Cerebellar cortex (tissue), 1 donor: ENCODE measurements around the gene PNPLA7.
A peak's percentile ranks its signal among the peaks of the same experiment; 100 is the strongest.
"Not testable (repeated sequence)": the region's sequence is repeated elsewhere in the genome, so short reads cannot be mapped to it uniquely, and the experiment has no call there.

Source experiments
- DNase-seq: peaks from one replicate; pipeline ENCODE4 v3.0.0-alpha.2; 2015; ENCODE audit warnings: low spot score

PNPLA7 gene

DNA sequence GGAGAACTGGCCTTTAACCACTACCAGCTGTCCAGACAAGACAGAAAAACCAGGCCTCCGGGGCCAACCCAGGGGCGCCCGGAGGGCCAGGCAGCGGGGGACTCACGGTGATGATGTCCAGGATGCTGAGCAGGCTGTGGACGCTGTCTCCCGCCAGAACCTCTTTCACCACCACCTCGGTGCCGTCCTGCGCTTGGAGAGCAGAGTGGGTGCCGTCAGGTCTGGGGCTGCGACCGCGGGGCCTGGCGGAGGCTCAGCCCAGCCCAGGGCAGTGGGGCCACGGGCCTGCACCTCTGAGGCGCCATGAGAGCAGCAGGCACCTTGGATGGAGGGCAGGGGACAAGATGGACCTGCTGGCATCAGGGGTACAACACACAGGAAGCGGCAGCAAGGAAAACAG, 9.7 kb downstream of the PNPLA7 start:
- no peak for DNase-seq

DNA sequence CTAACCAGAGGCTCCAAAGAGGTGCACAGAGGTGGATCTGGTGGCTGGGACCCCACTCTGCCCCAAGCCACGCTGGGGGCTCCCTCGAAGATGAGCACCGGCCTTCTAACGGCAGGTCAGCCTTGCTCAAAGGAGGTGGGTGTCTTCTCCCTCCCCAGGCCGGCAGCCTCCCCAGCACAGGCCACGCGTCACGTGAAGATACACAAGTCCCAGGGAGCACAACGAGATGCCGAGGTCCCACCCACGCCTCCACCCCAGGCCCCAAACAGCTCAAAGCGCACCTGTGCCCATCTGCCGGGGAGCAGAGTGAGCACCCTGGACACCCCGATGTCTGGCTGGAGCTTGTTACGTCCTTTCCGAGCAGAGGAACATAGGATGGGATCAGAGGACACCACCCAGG, 12.1 kb downstream of the PNPLA7 start:
- DNase-seq, result no peak

DNA sequence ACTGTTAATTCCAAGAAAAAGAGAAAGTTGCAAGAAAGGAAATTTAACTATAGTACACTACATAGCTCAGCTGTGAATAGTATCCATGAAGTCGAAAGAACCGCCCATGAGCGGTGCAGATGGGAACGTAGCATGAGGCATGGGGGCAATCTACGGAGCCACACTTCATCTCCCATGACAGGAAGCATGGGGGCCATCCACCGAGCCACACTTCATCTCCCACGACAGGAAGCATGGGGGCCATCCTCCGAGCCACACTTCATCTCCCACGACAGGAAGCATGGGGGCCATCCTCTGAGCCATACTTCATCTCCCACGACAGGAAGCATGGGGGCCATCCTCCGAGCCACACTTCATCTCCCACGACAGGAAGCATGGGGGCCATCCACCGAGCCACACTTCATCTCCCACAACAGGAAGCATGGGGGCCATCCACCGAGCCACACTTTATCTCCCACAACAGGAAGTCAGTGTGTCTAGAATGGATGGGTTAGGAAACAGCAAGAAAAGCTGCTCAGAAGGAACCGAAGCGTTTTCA, 13.5 kb downstream of the PNPLA7 start:
- DNase-seq, result not testable (repeated sequence)

DNA sequence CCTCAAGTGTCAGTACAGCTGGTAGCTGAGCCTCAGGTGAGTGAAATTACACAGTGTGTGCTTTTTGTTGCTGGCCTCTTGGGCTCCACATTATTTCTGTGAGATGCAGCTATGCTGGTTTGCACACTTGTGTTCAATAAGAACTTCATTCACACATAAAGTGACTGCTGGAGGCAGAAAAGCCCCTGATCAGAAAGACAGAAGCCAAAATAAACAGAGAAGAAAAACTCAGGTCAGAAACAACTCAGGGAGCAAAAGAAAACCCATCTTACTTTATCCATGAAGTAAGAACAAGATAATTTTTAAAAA, 15.1 kb downstream of the PNPLA7 start:
- DNase-seq, result no peak

DNA sequence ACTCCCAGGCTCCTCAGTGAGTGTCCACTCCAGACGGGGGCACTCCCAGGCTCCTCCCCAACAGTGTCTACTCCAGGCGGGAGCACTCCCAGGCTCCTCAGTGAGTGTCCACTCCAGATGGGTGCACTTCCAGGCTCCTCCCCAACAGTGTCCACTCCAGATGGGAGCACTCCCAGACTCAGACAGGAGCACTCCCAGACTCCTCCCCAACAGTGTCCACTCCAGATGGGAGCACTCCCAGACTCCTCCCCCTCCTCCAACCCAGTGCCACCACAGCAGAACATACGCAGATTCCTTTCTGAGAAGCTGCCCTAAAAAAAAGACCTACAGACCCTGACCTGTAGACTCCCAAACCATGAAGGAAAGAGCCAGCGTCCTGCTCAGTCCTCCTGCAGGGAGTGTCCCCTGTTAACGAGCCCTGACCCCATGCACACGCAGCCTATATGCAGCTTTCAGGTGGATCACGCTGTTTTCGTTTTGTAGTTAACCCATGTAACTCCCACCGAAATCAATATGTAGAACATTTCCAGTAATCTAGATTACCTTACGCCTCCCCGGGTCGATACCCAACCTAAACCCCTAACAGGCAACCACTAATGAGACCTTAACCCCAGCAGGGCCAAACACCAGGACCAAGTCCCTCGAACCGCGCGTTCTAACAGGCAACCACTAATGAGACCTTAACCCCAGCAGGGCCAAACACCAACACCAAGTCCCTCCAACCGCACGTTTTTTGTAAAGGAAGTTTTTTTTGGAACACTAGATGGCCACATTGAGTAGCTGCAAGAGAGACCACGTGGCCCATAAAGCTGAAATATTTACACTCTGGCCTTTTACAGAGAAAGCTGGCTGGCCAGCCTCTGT, 15.7 kb downstream of the PNPLA7 start:
- DNase-seq, result peak; percentile 60

DNA sequence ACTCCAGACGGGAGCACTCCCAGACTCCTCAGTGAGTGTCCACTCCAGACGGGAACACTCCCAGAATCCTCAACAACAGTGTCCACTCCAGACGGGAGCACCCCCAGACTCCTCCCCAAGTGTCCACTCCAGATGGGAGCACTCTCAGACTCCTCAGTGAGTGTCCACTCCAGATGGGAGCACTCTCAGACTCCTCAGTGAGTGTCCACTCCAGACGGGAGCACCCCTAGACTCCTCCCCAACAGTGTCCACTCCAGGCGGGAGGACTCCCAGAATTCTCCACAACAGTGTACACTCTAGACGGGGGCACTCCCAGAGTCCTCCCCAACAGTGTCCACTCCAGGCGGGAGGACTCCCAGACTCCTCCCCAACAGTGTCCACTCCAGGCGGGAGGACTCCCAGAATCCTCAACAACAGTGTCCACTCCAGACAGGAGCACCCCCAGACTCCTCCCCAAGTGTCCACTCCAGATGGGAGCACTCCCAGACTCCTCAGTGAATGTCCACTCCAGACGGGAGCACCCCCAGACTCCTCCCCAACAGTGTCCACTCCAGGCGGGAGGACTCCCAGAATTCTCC, 17.2 kb downstream of the PNPLA7 start:
- DNase-seq, result not testable (repeated sequence)

DNA sequence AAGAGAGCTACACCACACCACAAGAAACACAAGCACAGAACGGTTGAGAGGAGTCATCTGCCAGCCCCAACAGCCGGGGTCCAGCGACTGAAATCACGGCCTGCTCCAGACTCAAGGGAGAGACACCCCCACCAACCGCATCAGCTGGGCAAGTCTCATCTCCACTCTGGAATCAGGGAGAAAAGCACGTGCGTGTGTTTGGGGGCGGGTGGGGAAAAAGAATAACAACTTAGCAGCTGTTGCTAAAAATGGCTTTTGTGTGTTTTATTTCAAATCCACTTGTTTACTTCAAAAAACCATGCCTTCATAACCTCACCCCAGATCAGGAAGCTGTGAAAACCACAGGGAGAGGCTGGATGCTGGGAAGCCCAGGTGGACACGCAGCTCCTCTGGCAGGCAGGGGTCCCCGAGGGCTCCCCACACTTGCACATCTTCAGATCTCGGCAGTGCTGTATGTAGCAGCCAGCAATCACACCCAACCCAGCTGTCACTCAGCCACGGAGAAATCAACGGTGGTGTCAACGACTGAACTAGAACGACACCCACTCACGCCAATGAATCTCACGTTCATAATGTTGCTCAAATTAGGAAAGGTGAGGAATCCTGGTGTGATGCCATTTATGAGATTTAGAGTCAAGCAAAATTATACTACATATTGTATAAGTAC, 19.0 kb downstream of the PNPLA7 start:
- no peak for DNase-seq

DNA sequence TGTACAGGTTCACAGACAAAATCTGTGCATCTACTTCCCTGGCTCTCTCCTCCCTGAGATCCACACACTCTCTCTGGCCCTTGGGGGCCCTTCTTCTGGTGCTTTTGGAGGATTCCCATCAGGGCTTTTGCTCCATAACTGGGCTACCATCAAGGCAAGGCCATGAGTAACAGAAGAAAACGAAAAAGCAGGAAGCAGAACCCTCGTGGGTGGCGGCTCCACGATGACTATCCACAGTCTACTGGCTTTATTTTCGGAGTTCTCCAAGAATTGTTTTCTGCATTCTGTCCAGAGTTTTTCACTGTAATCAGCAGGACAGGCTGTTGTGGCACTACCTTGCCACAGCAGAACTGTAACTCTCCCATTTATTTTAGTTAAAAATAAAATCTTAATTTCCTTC, 19.9 kb downstream of the PNPLA7 start:
- no peak for DNase-seq

DNA sequence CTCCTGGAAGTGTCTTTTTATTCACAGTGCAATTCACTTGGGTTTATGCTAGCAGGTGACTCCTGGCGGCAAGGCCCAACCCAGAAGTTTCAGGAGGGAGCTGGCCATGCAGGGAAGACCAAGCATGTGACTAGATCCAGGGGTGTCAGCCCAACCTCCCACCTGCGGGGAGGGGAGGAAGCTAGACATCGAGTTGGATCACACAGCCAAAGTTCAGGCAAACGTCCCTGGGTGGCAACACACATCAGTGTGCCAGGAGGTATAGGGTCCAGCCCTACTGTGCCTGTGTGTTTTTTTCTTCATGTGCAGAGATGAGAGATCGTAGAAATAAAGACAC, 25.3 kb downstream of the PNPLA7 start:
- DNase-seq, result no peak

DNA sequence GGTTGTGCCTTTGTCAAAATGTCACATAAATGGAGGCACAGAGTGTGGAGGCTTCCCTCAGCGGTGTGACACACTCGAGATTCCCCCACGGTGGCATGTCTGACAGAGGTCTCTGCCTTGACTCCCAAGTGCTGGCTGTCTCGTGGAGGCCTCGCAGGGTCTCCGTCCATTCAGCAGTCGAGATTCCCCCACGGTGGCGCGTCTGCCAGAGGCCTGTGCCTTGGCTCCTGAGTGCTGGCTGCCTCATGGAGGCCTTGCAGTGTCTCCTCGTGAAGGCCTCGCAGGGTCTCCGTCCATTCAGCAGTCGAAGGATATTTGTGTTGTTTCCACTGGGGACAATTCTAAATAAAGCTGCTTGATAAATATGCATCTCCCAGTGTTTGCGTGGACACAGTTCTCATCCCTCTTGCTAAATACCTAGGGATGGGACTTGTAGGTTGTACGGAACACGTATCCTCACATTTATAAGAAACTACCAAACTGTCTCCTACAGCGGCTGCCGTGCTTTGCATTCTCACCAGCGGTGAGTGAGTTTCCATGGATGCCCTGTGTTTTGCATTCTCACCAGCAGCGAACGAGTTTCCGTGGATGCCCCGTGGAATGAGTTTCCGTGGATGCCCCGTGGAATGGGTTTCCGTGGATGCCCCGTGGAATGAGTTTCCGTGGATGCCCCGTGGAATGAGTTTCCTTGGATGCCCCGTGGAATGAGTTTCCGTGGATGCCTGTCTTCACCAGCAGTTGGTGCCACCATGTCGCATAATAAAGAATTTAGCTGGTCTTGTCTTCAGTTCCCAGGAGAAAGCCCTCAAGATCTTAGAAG, 25.8 kb downstream of the PNPLA7 start:
- no peak for DNase-seq

DNA sequence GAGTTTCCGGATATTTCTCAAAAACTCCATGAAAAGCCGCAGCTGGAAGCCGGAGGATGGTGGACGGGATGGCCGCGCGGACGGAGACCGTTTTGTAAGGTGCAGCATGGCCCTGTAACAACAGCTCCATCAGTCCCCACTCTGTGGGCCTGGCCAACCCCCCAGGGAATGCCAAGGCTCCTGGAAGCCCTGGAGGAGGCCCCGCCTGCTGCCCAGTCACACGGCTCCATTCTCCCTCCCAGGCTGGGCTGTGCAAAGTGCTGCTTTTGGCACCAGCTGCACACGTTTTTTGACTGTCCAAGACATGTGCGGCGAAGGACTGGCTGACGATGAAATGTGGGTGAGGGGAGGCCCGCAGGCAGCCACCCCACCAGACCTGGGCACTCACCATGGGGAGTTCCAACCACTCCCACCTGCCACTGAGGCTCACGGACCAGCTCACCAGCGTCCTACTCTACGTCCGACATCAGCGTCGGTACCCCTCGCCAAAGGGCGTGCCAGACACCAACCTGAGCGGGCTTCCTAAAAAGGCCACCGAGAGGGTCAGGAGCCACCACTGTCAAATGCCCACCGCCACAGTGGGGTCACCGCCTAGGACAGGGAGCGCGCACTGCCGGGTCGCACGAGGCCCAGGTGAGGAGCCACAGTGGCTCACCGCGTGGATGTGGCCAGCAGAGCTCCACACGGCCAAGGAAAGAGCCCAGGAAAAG, 27.3 kb downstream of the PNPLA7 start:
- DNase-seq, result no peak

DNA sequence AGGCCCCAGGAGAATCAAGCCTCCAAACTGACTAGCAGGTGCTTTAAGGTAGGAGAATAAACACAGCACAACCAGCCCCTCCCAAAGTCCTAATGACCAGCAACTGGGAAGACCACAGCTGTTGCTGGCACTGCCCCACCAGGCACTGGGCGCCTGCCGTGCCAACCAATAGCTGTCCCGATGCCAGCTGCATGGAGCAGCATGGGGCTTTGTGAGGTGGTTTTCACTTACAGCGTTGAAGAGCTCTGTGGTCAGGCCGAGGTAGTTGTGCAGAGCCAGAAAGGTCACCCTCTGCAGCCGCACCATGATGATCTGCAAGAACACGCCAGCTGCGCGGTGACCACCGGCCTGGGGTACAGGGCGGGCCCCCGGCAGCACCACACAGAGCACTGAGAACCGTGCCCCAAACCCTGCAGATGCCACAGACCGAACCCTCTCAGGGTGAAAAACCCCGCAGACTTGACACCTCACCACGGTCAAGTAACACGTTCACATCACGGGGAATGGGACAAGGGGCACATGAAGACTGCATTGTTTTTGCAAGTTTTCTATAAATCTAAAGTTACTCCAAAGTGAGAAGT, 28.7 kb downstream of the PNPLA7 start:
- no peak for DNase-seq

DNA sequence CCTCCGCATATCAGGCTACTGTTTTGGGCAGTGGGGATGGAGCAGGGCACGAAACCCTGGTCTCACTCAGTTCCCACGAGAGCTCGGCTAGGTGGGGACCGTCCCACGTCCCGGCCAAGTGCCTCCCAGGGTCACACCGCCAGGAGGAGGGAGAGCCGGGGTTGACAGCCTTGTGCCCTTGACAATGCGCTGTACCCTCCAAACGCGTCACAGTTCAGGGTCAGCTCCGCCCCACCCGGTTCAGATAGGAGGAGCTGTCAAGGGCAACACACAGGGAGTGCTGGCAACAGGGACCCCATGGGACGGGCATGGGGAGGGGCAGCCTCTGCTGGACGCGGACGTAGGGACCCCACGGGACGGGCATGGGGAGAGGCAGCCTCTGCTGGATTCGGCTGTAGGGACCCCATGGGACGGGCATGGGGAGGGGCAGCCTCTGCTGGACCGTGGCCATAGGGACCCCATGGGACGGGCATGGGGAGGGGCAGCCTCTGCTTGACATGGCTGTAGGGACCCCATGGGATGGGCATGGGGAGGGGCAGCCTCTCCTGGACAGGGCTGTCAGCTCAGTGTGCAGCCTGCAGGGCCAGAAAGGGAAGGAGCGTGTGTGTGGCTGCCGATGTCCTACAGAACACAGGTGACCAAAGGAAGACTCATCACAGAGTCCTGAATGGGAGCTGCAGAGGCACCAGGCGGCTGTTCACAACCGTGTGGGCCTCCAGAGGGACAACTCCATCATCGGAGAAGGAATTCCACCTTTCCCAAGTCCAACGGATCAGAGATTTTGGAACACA, 29.4 kb downstream of the PNPLA7 start:
- DNase-seq, result no peak

DNA sequence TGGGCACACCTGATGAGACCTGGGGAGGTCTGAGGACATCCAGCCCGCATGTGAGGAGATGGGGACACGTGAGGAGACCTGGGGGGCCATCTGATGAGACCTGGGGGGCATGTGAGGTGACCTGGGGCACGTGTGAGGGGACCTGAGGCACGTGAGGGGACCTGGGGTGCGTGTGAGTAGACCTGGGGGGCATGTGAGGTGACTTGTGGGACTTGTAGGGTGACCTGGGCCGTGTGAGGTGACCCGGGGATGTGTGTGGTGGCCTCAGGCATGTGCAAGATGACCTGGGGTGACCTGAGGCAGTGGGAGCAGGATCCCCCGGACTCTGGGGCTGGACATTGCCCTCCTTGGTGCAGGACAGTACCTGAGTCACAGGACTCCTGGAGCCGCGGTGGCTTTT, 30.6 kb downstream of the PNPLA7 start:
- DNase-seq, result no peak

DNA sequence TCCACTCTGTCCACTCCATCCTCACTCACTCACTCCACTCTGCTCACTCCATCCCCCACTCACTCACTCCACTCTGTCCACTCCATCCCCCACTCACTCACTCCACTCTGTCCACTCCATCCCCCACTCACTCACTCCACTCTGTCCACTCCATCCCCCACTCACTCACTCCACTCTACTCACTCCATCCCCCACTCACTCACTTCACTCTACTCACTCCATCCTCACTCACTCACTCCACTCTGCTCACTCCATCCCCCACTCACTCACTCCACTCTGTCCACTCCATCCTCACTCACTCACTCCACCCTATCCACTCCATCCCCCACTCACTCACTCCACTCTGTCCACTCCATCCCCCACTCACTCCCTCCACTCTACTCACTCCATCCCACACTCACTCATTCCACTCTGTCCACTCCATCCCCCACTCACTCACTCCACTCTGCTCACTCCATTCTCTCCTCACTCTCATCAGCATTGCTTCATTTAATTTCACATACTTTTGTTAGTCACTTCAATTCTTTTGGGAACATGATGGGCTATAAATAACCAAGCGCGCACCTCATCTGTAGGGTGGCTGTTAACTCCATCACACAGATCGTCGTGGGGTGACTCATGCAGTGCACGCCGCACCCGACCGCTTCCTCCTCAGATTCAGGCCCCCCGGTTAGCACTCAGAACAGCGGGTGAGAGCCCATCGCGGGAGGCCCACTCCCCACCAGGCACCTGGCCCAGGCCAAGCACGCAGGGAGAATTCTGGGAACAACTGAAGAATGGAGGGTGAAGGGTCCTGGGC, 31.3 kb downstream of the PNPLA7 start:
- DNase-seq, result not testable (repeated sequence)

DNA sequence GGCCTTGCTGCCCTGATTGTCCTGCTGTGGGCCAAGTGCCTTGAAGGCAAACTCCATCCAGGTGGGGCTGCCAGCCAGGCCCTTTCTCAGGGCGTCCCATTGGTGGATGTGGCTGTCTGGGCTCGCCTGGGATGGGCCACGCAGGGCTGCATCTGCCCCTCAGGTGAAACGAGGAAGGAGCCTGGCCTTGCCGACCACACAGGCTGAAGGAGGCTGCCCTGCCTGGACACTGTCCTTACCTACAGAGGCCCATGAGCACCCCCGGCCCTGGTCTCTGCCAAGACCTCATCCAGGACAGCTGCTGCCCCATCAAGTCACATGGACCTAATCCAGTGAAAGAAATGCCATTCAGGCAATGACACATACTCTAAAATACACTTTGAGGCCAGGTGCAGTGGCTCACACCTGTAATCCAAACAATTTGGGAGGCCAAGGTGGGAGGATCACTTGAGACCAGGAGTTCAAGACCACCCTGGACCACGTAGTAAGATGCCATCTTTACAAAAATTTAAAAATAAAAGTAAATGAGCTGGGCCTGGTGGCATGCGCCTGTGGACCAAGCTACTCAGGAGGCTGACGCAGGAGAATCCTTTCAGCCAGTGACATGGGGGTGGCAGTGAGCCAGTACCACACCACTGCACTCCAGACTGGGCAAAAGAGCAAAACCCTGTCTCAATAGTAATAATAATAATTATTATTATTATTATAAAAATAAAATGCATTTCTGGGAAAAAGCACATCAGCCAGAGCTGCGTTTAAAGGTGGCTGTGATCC, 33.9 kb downstream of the PNPLA7 start:
- no peak for DNase-seq

DNA sequence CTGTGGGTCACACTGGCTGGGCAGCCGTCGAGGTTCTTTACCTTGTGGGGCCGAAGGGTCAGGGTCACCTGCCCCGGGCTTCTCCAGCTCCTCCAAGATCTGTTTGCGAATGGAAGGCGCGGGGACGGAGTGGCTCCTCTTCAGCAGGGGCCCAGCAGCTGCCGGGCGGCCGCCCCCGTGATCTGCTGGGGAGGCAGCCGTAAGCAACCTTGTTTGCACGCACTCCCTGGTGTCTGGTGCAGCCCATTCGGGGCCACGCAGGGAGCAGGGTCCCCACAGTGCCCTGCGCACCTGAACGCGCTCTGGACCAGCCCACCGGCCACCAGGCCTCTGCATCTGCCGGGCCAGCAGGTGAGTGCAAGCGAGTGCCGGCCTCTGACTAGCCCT, 34.9 kb downstream of the PNPLA7 start:
- no peak for DNase-seq

DNA sequence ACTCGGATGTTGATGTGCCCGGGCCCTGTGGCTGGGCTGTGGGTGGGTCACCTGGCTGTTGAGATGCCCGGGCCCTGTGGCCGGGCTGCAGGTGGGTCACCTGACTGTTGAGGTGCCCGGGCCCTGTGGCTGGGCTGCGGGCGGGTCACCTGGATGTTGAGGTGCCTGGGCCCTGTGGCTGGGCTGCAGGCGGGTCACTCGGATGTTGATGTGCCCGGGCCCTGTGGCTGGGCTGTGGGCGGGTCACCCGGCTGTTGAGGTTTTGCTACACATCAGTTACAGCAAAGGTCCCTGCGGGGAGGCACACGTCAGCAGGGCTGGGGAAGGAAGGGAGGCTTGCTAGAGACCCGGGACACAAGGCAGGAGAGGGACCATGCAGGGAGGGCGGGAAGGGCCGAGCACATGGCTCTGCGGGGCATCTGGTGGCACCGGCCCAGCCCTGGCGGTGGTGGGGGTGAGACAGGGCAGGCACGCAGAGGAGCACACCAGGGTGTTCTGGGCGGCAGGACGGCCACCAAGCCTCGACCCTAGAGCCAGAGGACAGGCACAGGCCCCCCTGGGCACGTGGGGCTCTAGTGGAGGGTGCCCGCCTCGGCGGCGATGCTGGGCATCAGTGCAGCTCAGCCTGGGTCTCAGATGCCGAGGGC, 35.4 kb downstream of the PNPLA7 start:
- DNase-seq, result no peak
